Hepatic stellate cell (primary cell): ENCODE results near the gene CDK5.
"Not testable (repeated sequence)": the region's sequence is repeated elsewhere in the genome, so short reads cannot be mapped to it uniquely, and the experiment has no call there.

ENCODE experiments used
- DNase-seq: peaks from one replicate; pipeline ENCODE4 v3.0.0; 2011; ENCODE audit warnings: low spot score

CDK5 gene

GRCh38 chr7:151056666-151057505 is 811 bp downstream of the CDK5 start:
- DNase-seq, result no peak

DNA sequence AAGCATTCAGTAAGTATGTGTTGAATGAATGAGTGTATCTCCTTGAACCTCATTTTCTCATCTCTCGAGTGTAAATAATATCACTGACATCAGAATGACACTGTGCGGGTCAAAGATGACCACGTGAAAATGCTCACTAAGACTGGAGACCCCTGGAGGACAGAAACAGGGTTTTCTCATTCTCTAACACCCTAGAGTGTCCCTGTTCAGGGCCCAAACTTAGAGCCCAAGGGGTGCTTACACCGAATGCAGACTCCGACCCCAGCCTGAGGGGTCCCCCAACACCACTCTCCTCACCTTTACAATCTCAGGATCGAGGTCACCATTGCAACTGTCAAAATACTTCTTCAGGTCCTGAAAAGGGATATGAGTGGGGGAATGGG is 1.4 kb downstream of the CDK5 start:
- no peak for DNase-seq

DNA sequence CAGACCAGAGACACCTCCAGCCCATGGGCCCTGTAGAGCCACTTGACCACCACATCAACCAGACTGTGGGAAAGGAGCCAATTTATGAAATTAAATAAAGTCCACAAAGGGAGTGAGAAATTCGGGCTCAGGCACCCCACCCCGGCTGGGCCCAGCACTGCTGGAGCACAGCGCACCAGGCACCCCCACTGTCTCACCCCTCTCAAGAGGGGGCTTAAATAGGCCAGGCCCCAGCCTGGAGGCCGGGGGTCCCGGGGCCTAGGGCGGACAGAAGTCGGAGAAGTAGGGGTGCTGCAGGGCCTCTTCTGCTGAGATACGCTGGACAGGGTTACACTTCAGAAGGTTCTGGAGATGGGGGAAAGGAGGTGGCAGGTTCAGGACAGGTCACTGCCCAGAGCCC is 3.9 kb downstream of the CDK5 start:
- DNase-seq, result no peak

DNA sequence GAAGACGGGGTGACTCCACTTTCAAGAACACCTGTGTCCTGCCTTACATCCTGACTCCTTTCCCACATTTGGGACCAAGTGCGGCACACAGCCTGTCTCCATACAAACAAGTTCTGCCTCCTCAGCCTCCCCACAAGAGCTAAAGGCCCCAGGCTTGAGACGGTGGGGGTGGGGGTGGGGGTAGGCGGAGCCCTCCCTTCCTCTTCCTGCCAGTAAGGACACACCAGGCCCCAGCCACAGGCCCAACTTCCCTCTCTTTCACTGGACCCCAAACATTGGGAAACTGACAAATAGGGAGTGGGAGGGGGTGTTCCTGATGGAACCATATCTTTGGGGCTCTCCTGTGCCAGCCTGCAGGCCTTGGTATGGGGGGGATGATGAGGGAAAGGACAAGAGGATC is 4.6 kb downstream of the CDK5 start:
- no peak for DNase-seq

- peak; percentile 68 for DNase-seq
Measured at GRCh38 chr7:151051108-151051507, 6.6 kb downstream of the CDK5 start.

GRCh38 chr7:151048911-151049463 is 8.7 kb downstream of the CDK5 start:
- no peak for DNase-seq

- no peak for DNase-seq
Measured at GRCh38 chr7:151047976-151048815, 9.5 kb downstream of the CDK5 start, which contains the start of gene ASIC3. ASIC3 (plus strand) TSS chr7:151048531; CDS start chr7:151048886, 355 bp downstream.

DNA sequence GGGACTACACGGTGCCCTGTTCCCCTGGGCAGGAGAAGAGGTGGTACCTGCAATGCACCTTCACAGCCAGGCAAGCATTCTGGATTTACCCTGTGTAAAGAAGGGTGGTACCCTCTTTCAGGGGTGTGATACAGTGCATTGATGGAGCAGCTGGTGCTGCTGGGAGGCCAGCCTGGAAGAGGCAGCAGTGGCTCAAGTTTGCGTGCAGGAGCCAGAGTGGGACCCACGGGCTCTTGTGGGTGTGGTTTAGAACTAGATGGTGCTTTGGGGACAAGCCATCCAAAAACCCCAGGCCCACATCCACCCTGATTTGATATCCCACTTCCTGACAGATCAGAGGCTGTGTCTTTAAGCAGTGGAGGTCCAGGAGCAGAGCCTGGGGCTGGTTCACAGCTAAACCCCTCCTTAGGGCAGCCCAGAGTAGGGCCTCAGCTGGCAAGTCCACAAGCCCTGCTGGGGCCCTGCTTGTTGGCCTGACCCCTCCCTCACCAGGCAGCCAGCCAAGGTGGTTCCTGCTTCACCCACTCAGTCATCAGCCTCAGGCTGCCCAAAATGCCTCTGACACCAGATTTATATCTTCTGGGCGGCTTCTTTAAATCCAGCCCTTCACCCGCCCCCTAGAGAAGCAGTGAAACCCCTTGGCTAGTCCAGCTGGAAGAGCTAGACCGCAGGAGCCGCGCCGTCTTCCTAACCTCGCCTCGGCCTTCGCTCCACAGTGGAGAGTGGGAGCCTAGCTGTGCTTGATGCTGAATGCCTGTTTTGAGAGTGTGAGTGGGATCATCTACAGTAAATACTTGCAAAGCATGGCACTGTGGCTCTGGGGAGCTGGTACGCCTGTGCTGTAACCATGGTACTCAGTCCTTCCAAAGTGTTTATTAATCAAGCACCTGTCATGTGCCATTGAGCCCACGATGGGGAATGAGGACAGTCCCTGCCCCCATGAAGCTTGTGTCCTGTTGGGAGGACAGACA is 10.8 kb downstream of the CDK5 start:
- DNase-seq, result no peak

DNA sequence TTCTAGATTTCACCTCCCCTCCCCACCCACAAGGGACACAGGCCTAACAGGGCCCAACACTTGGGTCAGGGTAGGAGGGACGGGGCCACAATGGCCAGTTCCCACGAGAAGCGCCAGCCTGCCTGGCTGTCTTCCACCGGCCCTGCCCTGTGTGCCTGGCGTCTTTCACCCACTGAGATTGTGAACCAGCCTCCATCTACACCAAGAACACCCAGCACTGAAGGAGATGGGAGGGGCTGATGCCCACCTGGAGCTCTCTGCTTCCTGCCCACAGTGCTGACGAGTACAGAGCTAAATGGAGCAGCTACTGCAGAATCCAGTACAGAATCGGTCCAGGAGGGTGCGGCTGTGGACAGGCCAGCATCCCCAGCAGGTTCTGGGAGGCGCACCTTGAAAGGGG is 11.7 kb downstream of the CDK5 start:
- DNase-seq, result no peak

- DNase-seq, result no peak
Measured at GRCh38 chr7:151045262-151045661, 12.4 kb downstream of the CDK5 start.

DNA sequence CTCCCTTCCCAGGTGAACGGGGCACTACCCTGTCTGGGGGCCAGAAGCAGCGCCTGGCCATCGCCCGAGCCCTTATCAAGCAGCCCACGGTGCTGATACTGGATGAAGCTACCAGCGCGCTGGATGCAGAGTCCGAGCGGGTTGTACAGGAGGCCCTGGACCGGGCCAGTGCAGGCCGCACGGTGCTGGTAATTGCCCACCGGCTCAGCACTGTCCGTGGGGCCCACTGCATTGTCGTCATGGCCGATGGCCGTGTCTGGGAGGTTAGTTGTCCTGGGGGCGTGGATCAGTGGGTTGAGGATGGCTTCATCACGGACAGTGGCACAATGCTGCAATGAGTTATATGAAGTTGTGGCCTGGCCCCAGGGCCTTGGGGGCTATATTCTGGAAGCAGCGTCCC is 13.7 kb downstream of the CDK5 start:
- no peak for DNase-seq

GRCh38 chr7:151043449-151043848 is 14.2 kb downstream of the CDK5 start:
- not testable (repeated sequence) for DNase-seq

GRCh38 chr7:151040616-151041375 is 16.9 kb downstream of the CDK5 start:
- DNase-seq, result no peak

- no peak for DNase-seq
Measured at GRCh38 chr7:151039850-151040548, 17.7 kb downstream of the CDK5 start.

GRCh38 chr7:151038951-151039849 is 18.5 kb downstream of the CDK5 start:
- DNase-seq, result peak; percentile 96

GRCh38 chr7:151035902-151036301 is 21.8 kb downstream of the CDK5 start:
- DNase-seq, result no peak

- DNase-seq, result no peak
Measured at GRCh38 chr7:151035026-151035717, 22.5 kb downstream of the CDK5 start.

- DNase-seq, result no peak
Measured at GRCh38 chr7:151034312-151035025, 23.2 kb downstream of the CDK5 start.
